RCC 7860 (cell line): ENCODE data around the gene SH3BP4.

Source experiments
- DNase-seq: peaks from one replicate; pipeline ENCODE4 v3.0.0-alpha.2; 2015; ENCODE audit warnings: low spot score
- FAIRE-seq: peaks from 2 replicates; lab custom pipeline; 2012; peaks lifted over from hg19 to GRCh38; lab: Jason Lieb, UNC

The SH3BP4 gene

GRCh38 chr2:234951664-234952269 is at the start of gene SH3BP4:
Gene SH3BP4 (plus strand): TSS chr2:234952017. CDS start chr2:235035003, 82,986 bp downstream.
- peak; percentile 51 for DNase-seq
- no peak for FAIRE-seq

- FAIRE-seq (no peak), DNase-seq (no peak)
These were observed 47.0 kb upstream of the SH3BP4 start for GRCh38 chr2:234904785-234905184.

DNA sequence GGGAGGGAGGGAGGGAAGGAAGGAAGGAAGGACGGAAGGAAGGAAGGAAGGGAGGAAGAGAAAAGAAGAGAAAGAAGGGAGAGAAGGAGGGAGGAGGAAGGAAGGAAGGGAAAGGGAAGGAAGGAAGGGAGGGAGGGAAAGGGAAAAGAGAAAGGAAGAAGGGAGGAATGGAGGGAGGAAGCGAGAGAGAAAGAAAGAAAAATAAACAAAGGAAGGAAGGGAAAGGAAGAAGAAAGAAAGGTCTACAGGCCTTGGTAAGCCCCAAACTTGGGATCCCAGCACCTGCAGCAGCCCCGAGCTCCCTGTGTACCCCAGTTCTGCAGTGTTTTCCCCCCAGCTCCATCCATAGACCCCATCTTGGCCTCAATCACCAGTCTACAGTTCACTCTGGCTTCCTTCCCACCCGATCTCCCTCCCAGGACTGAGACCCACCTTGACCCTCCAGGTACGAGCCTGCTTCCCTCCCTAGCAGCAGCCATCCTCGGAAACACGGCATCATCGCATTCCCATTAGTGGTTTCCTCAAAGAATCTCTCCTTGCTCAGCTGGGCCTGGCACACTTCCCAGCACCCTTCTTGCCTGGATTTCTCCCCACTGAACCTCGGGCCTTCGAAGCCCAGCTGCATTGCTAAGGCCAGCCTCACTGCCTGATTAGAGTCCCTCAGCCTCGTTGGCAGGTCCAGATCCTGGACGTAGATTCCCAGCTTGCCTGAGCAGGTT is 46.1 kb upstream of the SH3BP4 start:
- FAIRE-seq, result no peak
- no peak for DNase-seq

DNA sequence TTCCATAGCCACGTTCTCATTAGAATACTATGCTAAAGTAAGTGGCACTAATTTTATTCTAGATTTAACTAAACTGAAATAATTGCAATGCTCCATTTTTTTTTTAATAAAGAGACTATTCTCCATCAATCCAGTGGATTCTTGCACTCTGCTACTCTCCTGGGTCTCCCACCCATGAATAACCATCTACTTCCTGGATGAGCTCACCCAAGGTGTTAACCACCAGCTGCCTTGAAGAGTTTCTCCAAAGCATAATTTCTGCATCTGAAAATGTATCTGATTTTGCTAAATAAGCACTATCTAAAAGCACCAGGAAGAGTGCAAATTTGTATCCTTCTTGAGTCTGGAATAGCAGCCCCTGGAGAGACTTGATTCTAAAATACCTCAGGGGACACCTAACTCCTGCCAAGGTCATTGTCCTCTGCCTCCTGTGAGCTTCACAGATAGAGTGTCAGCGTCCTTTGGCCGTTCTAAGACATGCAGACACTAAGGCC is 41.6 kb upstream of the SH3BP4 start:
- no peak for FAIRE-seq
- DNase-seq, result no peak

- peak; percentile 16 for DNase-seq
- no peak for FAIRE-seq
These were observed 40.5 kb upstream of the SH3BP4 start for GRCh38 chr2:234911271-234911670.

DNA sequence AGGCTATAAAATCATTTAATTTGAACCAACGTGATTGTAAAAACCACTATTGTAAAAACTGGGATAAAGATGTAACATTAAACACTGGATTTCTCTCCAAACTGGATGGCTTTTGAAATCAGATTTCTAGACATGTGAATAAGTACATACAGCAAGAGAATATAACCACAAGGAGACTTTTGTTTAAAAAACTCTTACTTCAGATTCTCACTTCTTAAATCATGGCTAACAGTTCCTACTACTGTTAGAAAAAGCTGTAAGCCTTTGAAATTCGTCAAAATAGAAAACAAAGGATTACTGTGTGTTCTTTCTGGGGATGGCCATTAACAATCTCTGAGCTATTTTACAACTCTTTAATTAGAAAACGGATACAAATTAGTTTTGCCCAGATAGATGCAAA is 39.4 kb upstream of the SH3BP4 start:
- no peak for DNase-seq
- no peak for FAIRE-seq

DNA sequence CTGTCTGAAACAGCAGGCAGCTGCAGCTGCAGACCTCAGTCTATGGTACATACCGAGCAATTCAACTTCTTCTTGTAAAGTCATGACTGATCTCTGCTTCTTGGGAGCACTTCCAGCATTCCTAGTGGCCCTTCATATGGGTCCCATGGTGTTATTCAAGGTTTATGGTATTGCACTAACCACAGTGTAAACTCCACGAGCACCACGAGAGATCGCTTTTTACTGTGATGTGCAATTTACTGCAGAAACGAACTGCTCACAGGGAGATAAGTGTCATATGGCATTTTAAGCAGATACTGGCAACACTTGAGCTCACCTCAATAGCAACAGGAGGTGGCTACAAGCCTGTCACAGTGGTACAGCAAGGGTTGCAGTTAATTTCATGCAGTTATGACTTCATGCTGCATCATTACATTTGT is 38.6 kb upstream of the SH3BP4 start:
- DNase-seq (no peak), FAIRE-seq (no peak)

- no peak for DNase-seq
- FAIRE-seq, result no peak
These were observed 37.3 kb upstream of the SH3BP4 start for GRCh38 chr2:234914371-234915154.

- DNase-seq (no peak), FAIRE-seq (no peak)
These were observed 35.1 kb upstream of the SH3BP4 start for GRCh38 chr2:234916674-234917073.

GRCh38 chr2:234917211-234917975 is 34.4 kb upstream of the SH3BP4 start:
- no peak for DNase-seq
- no peak for FAIRE-seq

DNA sequence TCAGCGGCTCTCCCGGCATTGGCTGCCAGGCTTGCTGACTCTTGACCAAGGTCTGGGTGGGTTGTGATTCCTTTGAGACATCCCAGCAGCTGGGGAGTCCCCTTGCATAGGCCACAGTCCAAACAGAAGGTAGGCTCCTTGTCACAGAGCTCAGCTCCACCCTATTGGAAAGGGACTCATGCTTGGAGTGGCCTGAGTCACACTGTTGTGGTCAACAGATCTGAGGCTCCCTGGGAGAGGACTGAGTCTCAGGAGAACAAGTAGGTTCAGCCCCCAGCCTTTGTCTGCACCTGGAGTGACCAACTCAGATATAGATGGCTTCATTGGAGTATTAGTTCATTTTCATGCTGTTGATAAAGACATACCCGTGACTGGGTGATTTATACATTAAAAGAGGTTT is 32.1 kb upstream of the SH3BP4 start:
- DNase-seq (peak; percentile 84), FAIRE-seq (peak; percentile 88)

DNA sequence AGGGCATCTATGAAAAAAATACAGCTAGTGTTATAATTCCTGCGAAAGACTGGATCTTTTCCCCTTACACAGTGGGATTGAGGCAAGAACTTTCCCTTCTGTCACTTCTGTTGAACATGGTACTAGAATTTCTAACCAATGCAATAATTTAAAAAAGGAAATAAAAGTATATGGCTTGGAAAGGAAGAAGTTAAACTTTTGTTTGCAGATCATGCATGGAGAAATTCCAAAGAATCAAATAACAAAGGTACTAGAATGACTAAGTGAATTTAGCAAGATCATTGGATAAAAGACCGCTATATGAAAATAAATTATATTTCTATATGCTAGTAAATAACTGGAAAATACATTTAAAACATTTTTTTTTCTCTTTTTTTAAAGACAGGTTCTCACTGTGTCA is 31.0 kb upstream of the SH3BP4 start:
- no peak for FAIRE-seq

DNA sequence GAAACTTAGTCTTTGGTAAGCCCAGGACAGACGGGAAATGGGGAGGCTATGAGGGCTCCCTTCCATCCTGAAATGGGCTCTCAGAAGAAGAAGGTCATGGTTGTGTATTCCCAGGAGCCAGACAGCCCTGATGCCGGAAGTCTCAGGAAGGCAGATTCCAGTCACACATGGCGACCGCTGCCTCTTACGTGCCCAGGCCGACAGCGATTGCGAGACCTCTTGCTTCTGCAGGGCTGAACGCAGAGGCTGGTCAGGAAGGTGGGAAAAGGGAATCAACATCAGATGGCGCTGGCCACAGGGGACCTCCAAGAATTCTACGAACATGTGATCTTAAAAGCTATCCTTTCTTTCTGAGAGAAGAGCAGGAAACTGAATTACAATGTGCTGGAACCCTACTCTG is 22.8 kb upstream of the SH3BP4 start:
- DNase-seq (no peak), FAIRE-seq (no peak)

More for the DNA sequence above, 31.0 kb upstream of the SH3BP4 start:
- DNase-seq, result no peak

DNA sequence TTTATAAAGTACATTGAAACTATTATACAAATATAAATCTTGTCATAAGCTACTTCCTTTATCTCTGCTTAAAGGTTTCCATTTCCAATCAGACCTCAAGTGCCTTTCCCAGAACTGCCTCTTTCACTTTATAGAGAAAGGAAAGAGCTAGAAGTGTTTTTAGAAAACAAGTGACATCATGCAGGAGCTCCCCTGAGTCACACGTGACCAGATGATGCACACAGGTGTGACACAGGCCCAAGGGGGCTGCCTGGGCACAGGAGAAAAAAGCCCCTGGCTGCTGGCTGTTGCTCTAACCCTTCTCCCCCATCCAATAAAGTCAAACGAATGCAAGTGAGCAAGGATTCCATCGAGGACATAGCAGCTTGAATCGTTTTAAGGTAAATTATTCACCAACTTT is 21.4 kb upstream of the SH3BP4 start:
- no peak for FAIRE-seq
- DNase-seq, result no peak

- no peak for FAIRE-seq
These were observed 20.4 kb upstream of the SH3BP4 start for GRCh38 chr2:234931371-234931770.

GRCh38 chr2:234932591-234933168 is 19.1 kb upstream of the SH3BP4 start:
- DNase-seq, result no peak
- no peak for FAIRE-seq

More at GRCh38 chr2:234931371-234931770, 20.4 kb upstream of the SH3BP4 start:
- DNase-seq, result no peak

- FAIRE-seq (no peak), DNase-seq (no peak)
These were observed 16.5 kb upstream of the SH3BP4 start for GRCh38 chr2:234935311-234935710.

GRCh38 chr2:234939576-234939975 is 12.2 kb upstream of the SH3BP4 start:
- no peak for FAIRE-seq

GRCh38 chr2:234939996-234940395 is 11.8 kb upstream of the SH3BP4 start:
- DNase-seq, result no peak
- no peak for FAIRE-seq

More at GRCh38 chr2:234939576-234939975, 12.2 kb upstream of the SH3BP4 start:
- no peak for DNase-seq

DNA sequence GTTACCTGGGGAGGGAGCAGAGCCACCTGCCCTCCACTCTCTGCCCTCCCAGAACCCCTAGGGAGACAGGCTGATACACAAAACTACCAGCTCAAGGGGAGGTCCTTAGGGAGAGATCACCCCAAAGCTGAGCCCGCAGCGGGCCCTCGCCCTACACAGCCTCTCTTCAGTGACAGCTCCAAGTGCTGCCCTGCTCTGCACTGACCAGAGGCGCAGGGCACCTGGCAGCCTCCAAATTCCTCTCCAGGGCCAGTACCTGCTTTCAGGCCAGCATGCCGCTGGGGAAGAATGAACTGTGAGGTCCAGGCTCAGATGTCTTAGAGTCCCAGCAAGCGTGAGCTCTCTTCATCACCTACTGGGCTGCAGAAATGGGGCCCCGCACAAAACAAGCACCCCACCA is 11.3 kb upstream of the SH3BP4 start:
- no peak for FAIRE-seq

More for the DNA sequence above, 11.3 kb upstream of the SH3BP4 start:
- DNase-seq, result no peak
